Measurements from ENCODE around the gene STK32B.

DNA sequence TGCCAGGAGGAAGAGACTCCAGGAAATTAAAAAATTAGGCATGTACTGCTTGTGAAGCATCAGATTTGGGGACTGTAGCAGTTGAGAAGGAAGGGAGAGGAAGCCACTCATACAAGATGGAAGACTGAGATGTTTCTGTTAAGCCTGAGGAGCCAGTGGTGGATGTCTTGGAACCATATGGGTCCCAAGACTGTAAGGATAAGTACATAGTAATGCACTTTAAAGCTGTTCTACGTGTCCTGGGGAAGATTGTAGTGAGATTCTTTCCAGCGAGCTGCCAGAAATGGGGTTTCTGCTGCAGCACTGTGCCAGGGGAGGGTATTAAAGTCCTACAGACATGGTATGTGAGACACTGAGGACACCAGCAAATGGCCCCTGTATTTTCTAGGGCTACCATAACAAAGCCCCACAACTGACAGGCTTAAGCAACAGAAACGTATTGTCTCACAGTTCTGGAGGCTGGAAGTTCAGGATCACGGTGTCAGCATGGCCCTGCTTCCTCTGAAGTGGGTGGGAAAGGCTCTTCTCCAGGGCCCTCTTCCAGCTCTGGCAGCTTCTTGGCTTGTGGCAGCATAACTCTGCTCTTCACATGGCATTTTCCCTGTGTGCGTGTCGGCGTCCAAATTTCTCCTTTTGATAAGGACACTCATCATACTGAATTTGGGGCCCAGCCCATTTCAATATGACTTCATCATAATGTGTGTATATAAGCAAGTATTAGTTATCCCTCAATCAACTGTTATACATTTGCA lies 352.6 kb downstream of the STK32B start:
- no peak for TF ChIP-seq EP300 (IDR thresholded peaks at IDR 0.05; ENCODE audit: borderline replicate concordance in 1 of 2, low read depth in 1 of 2, low read length in 1 of 2)
- TF ChIP-seq RAD21 (IDR thresholded peaks at IDR 0.05; ENCODE audit: low read length): no peak
- no peak for TF ChIP-seq FOXM1 (IDR thresholded peaks at IDR 0.05; ENCODE audit: low read depth)
- no peak for TF ChIP-seq TCF12 (IDR thresholded peaks at IDR 0.05)
- TF ChIP-seq, protein P1, sequence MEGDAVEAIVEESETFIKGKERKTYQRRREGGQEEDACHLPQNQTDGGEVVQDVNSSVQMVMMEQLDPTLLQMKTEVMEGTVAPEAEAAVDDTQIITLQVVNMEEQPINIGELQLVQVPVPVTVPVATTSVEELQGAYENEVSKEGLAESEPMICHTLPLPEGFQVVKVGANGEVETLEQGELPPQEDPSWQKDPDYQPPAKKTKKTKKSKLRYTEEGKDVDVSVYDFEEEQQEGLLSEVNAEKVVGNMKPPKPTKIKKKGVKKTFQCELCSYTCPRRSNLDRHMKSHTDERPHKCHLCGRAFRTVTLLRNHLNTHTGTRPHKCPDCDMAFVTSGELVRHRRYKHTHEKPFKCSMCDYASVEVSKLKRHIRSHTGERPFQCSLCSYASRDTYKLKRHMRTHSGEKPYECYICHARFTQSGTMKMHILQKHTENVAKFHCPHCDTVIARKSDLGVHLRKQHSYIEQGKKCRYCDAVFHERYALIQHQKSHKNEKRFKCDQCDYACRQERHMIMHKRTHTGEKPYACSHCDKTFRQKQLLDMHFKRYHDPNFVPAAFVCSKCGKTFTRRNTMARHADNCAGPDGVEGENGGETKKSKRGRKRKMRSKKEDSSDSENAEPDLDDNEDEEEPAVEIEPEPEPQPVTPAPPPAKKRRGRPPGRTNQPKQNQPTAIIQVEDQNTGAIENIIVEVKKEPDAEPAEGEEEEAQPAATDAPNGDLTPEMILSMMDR (IDR thresholded peaks at IDR 0.05): no peak
- TF ChIP-seq JUND (IDR thresholded peaks at IDR 0.05): no peak
- no peak for TF ChIP-seq SIN3A (IDR thresholded peaks at IDR 0.05; ENCODE audit: borderline replicate concordance, low read depth, low read length)
- TF ChIP-seq TAF1 (IDR thresholded peaks at IDR 0.05; ENCODE audit: borderline replicate concordance, low read depth, low read length): no peak
- TF ChIP-seq GABPA (IDR thresholded peaks at IDR 0.05; ENCODE audit: low read depth): no peak
- TF ChIP-seq MXI1 (IDR thresholded peaks at IDR 0.05; ENCODE audit: low read depth, low read length): no peak
- TF ChIP-seq, protein P2, sequence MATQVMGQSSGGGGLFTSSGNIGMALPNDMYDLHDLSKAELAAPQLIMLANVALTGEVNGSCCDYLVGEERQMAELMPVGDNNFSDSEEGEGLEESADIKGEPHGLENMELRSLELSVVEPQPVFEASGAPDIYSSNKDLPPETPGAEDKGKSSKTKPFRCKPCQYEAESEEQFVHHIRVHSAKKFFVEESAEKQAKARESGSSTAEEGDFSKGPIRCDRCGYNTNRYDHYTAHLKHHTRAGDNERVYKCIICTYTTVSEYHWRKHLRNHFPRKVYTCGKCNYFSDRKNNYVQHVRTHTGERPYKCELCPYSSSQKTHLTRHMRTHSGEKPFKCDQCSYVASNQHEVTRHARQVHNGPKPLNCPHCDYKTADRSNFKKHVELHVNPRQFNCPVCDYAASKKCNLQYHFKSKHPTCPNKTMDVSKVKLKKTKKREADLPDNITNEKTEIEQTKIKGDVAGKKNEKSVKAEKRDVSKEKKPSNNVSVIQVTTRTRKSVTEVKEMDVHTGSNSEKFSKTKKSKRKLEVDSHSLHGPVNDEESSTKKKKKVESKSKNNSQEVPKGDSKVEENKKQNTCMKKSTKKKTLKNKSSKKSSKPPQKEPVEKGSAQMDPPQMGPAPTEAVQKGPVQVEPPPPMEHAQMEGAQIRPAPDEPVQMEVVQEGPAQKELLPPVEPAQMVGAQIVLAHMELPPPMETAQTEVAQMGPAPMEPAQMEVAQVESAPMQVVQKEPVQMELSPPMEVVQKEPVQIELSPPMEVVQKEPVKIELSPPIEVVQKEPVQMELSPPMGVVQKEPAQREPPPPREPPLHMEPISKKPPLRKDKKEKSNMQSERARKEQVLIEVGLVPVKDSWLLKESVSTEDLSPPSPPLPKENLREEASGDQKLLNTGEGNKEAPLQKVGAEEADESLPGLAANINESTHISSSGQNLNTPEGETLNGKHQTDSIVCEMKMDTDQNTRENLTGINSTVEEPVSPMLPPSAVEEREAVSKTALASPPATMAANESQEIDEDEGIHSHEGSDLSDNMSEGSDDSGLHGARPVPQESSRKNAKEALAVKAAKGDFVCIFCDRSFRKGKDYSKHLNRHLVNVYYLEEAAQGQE (IDR thresholded peaks at IDR 0.05; ENCODE audit: low read depth, low read length): no peak
- no peak for TF ChIP-seq EZH2phosphoT487 (IDR thresholded peaks at IDR 0.05; ENCODE audit: borderline replicate concordance, low read depth)
- TF ChIP-seq RFX5 (IDR thresholded peaks at IDR 0.05; ENCODE audit: low read length): no peak
- TF ChIP-seq, protein P3, sequence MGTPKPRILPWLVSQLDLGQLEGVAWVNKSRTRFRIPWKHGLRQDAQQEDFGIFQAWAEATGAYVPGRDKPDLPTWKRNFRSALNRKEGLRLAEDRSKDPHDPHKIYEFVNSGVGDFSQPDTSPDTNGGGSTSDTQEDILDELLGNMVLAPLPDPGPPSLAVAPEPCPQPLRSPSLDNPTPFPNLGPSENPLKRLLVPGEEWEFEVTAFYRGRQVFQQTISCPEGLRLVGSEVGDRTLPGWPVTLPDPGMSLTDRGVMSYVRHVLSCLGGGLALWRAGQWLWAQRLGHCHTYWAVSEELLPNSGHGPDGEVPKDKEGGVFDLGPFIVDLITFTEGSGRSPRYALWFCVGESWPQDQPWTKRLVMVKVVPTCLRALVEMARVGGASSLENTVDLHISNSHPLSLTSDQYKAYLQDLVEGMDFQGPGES (IDR thresholded peaks at IDR 0.05; ENCODE audit: low read depth, low read length): no peak

All from SK-N-SH (cell line).